ENCODE measurements around the gene NUP205. TPM values are rescaled to one million over a fixed set of nuclear protein-coding genes. Genes with fewer than 3 reads are reported as not detected.

The NUP205 gene
- total and polyA plus RNA-seq, 2 of the 13 experiments (the other 11 are each of a cell fraction or from before 2014, with no cell fraction given), result 46.2 to 87.2 TPM

DNA sequence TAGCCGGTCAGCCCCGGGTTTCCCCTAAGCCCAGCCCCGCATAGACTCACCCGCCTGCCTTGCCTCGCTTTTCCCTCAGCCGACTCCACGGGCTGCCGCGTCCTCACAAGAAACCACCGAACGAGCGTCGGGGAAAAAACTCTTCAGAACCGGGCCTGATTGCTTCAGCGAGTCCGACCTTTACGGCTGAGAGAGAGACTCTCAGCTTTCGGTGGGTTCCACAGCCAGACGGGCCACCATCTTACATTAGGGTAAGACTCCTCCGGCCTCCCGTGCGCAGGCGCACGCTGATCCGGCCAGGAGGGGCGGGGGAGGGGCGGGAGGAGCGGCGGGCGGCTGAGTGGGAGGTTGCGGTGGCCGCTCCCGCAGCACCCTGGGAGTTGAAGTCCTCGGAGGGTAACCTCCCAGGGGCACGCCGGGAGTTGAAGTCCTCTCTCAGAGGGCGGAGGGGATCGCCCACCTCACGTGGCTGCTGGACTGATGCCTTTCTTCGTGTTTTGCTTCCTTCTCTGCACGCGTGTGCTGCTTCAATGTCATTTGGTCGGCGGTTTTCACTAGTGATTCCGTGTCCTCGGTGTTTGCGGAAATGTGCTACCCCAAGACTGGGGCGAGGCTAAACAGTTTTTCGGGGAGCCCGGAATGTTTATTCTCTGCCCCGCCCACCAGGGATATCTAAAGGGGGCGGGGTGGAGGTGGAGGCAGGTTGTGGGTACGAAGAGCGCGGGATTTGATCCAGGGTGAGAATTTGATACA lies 47.7 kb upstream of the NUP205 start, which contains the start of gene CNOT4 (continued):
- TF ChIP-seq, protein P1, sequence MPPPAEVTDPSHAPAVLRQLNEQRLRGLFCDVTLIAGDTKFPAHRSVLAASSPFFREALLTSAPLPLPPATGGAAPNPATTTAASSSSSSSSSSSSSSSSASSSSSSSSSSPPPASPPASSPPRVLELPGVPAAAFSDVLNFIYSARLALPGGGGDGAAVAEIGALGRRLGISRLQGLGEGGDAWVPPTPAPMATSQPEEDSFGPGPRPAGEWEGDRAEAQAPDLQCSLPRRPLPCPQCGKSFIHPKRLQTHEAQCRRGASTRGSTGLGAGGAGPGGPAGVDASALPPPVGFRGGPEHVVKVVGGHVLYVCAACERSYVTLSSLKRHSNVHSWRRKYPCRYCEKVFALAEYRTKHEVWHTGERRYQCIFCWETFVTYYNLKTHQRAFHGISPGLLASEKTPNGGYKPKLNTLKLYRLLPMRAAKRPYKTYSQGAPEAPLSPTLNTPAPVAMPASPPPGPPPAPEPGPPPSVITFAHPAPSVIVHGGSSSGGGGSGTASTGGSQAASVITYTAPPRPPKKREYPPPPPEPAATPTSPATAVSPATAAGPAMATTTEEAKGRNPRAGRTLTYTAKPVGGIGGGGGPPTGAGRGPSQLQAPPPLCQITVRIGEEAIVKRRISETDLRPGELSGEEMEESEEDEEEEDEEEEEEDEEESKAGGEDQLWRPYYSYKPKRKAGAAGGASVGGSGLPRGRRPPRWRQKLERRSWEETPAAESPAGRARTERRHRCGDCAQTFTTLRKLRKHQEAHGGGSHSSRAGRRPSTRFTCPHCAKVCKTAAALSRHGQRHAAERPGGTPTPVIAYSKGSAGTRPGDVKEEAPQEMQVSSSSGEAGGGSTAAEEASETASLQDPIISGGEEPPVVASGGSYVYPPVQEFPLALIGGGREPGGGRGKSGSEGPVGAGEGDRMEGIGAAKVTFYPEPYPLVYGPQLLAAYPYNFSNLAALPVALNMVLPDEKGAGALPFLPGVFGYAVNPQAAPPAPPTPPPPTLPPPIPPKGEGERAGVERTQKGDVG (CRISPR knock-in tag; IDR thresholded peaks at IDR 0.05; ENCODE audit: borderline replicate concordance), result no peak
- no peak for TF ChIP-seq ZFP36 (IDR thresholded peaks at IDR 0.05; ENCODE audit: borderline replicate concordance, low read depth, low read length, partially characterized antibody)
- TF ChIP-seq, protein P2, sequence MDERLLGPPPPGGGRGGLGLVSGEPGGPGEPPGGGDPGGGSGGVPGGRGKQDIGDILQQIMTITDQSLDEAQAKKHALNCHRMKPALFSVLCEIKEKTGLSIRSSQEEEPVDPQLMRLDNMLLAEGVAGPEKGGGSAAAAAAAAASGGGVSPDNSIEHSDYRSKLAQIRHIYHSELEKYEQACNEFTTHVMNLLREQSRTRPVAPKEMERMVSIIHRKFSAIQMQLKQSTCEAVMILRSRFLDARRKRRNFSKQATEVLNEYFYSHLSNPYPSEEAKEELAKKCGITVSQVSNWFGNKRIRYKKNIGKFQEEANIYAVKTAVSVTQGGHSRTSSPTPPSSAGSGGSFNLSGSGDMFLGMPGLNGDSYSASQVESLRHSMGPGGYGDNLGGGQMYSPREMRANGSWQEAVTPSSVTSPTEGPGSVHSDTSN (CRISPR knock-in tag; IDR thresholded peaks at IDR 0.05), result no peak
- TF ChIP-seq SAFB2 (CRISPR knock-in tag; IDR thresholded peaks at IDR 0.05; ENCODE audit: borderline replicate concordance, low read depth), result no peak
- TF ChIP-seq ZNF510 (CRISPR knock-in tag; IDR thresholded peaks at IDR 0.05; ENCODE audit: low read depth), result peak; percentile 83; the same call in 1 of the 2 replicates
- TF ChIP-seq MED8 (CRISPR knock-in tag; IDR thresholded peaks at IDR 0.05; ENCODE audit: insufficient replicate concordance), result no peak
- peak; percentile 45; the same call in 1 of the 2 replicates for TF ChIP-seq PHF20 (CRISPR knock-in tag; IDR thresholded peaks at IDR 0.05)
- no peak for TF ChIP-seq NR1H2 (CRISPR knock-in tag; IDR thresholded peaks at IDR 0.05; ENCODE audit: borderline replicate concordance, low read depth)
- no peak for TF ChIP-seq ZNF781 (CRISPR knock-in tag; IDR thresholded peaks at IDR 0.05; ENCODE audit: borderline replicate concordance, not compliant biosample characterization)
- TF ChIP-seq KLF12 (CRISPR knock-in tag; IDR thresholded peaks at IDR 0.05; ENCODE audit: borderline replicate concordance), result no peak
- TF ChIP-seq, protein P3, sequence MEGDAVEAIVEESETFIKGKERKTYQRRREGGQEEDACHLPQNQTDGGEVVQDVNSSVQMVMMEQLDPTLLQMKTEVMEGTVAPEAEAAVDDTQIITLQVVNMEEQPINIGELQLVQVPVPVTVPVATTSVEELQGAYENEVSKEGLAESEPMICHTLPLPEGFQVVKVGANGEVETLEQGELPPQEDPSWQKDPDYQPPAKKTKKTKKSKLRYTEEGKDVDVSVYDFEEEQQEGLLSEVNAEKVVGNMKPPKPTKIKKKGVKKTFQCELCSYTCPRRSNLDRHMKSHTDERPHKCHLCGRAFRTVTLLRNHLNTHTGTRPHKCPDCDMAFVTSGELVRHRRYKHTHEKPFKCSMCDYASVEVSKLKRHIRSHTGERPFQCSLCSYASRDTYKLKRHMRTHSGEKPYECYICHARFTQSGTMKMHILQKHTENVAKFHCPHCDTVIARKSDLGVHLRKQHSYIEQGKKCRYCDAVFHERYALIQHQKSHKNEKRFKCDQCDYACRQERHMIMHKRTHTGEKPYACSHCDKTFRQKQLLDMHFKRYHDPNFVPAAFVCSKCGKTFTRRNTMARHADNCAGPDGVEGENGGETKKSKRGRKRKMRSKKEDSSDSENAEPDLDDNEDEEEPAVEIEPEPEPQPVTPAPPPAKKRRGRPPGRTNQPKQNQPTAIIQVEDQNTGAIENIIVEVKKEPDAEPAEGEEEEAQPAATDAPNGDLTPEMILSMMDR (CRISPR knock-in tag; IDR thresholded peaks at IDR 0.05), result no peak
- no peak; the same call in 1 of the 2 replicates for TF ChIP-seq NFATC3 (CRISPR knock-in tag; IDR thresholded peaks at IDR 0.05)
- no peak for TF ChIP-seq ZNF674 (CRISPR knock-in tag; IDR thresholded peaks at IDR 0.05; ENCODE audit: low read depth)
- TF ChIP-seq CHD2 (IDR thresholded peaks at IDR 0.05; ENCODE audit: low read depth, low read length), result no peak; the same call in 1 of the 2 replicates
- TF ChIP-seq, protein P4, sequence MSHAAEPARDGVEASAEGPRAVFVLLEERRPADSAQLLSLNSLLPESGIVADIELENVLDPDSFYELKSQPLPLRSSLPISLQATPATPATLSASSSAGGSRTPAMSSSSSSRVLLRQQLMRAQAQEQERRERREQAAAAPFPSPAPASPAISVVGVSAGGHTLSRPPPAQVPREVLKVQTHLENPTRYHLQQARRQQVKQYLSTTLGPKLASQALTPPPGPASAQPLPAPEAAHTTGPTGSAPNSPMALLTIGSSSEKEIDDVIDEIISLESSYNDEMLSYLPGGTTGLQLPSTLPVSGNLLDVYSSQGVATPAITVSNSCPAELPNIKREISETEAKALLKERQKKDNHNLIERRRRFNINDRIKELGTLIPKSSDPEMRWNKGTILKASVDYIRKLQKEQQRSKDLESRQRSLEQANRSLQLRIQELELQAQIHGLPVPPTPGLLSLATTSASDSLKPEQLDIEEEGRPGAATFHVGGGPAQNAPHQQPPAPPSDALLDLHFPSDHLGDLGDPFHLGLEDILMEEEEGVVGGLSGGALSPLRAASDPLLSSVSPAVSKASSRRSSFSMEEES (CRISPR knock-in tag; IDR thresholded peaks at IDR 0.05), result peak; percentile 72
- TF ChIP-seq, protein P5, sequence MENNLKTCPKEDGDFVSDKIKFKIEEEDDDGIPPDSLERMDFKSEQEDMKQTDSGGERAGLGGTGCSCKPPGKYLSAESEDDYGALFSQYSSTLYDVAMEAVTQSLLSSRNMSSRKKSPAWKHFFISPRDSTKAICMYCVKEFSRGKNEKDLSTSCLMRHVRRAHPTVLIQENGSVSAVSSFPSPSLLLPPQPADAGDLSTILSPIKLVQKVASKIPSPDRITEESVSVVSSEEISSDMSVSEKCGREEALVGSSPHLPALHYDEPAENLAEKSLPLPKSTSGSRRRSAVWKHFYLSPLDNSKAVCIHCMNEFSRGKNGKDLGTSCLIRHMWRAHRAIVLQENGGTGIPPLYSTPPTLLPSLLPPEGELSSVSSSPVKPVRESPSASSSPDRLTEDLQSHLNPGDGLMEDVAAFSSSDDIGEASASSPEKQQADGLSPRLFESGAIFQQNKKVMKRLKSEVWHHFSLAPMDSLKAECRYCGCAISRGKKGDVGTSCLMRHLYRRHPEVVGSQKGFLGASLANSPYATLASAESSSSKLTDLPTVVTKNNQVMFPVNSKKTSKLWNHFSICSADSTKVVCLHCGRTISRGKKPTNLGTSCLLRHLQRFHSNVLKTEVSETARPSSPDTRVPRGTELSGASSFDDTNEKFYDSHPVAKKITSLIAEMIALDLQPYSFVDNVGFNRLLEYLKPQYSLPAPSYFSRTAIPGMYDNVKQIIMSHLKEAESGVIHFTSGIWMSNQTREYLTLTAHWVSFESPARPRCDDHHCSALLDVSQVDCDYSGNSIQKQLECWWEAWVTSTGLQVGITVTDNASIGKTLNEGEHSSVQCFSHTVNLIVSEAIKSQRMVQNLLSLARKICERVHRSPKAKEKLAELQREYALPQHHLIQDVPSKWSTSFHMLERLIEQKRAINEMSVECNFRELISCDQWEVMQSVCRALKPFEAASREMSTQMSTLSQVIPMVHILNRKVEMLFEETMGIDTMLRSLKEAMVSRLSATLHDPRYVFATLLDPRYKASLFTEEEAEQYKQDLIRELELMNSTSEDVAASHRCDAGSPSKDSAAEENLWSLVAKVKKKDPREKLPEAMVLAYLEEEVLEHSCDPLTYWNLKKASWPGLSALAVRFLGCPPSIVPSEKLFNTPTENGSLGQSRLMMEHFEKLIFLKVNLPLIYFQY (CRISPR knock-in tag; IDR thresholded peaks at IDR 0.05; ENCODE audit: borderline replicate concordance), result no peak

Data from HepG2 (cell line).